Osteoblast (primary cell): ENCODE measurements around the gene RAB10. TPM values are rescaled to one million over a fixed set of nuclear protein-coding genes. Genes with fewer than 3 reads are reported as not detected.

Source experiments
- DNase-seq: peaks from one replicate; pipeline ENCODE4 v3.0.0; 2011; ENCODE audit warnings: low spot score, mixed read lengths; ENCODE audit not compliant: insufficient read length; ENCODE audit errors: missing footprints
- H2AFZ ChIP-seq: 2 replicates; pipeline ENCODE4 v1.6.0; 2011; ENCODE audit warnings: mild to moderate bottlenecking, low read length
- H3K27ac ChIP-seq: 2 replicates; pipeline ENCODE4 v1.5.1; 2011; ENCODE audit warnings: mild to moderate bottlenecking, low read depth, low read length, moderate library complexity
- H3K27me3 ChIP-seq: 2 replicates; pipeline ENCODE4 v1.6.0; 2012; ENCODE audit warnings: mild to moderate bottlenecking, control low read depth, inconsistent platforms, low read length, moderate library complexity; ENCODE audit not compliant: insufficient read depth
- H3K36me3 ChIP-seq: 2 replicates; pipeline ENCODE4 v1.5.1; 2011; ENCODE audit warnings: mild to moderate bottlenecking, low read length, control low read depth, moderate library complexity; ENCODE audit not compliant: insufficient read depth
- H3K4me1 ChIP-seq: 2 replicates; pipeline ENCODE4 v1.5.1; 2011; ENCODE audit warnings: mild to moderate bottlenecking, low read length, control low read depth, moderate library complexity; ENCODE audit not compliant: insufficient read depth
- H3K4me2 ChIP-seq: 2 replicates; pipeline ENCODE4 v1.6.0; 2011; ENCODE audit warnings: mild to moderate bottlenecking, low read length; ENCODE audit not compliant: insufficient read depth
- H3K4me3 ChIP-seq: fragments of 200-600 bp; sonication (generic); 3 replicates; pipeline ENCODE4 v1.5.1; 2012; ENCODE audit warnings: mild to moderate bottlenecking, low read length, inconsistent platforms; ENCODE audit not compliant: insufficient read depth
- H3K79me2 ChIP-seq: 2 replicates; pipeline ENCODE4 v1.6.0; 2012; ENCODE audit warnings: mild to moderate bottlenecking, low read length, control low read depth, inconsistent platforms; ENCODE audit not compliant: insufficient read depth
- H3K9me3 ChIP-seq: 2 replicates; pipeline ENCODE4 v1.5.1; 2011; ENCODE audit warnings: low read depth, low read length, control low read depth
- H4K20me1 ChIP-seq: 2 replicates; pipeline ENCODE4 v1.6.0; 2012; ENCODE audit warnings: mild to moderate bottlenecking, low read length, control low read depth; ENCODE audit not compliant: insufficient read depth
- CTCF ChIP-seq: IDR thresholded peaks from 2 replicates; pipeline ENCODE4 v1.5.1; 2011; ENCODE audit warnings: mild to moderate bottlenecking, low read depth, low read length, moderate library complexity; ENCODE audit errors: extremely low read depth
- total RNA-seq: library from RNA; depleted of rRNA; stranded (reverse); fragments of >200 nt; gene quantifications from 2 replicates; pipeline ENCODE4 v1.2.3, GENCODE V29; 2012

The RAB10 gene
- total RNA-seq, 1 donor = 151 TPM

DNA sequence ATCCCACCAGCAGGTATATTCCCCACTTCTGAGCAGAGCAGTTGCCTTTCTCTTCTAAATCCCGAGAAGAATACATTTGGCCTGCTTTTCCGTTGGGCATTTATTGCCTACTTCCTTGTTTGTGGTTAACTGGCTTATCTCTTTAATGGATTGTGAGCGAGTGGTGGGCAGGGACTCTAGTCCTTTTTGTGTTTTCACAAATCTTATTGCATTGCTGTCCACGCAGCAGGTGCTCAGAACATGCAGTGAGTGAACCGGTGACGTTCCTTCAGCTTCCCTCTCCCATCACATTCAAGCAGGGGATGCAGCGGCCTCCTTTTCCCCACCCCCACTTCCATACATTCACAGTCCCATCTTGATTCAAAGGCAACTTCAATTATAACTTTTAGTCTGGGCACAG lies 110.1 kb downstream of the RAB10 start:
- peak; percentile 14 for DNase-seq
- Histone ChIP-seq H3K27ac (no peak overlapping the region), H3K9me3 (no peaks in the 10 kb centered on the region), H3K4me3 (no peak overlapping the region), H3K4me2 (no peak overlapping the region), H3K27me3 (no peaks in the 10 kb centered on the region), H4K20me1 (no peaks in the 10 kb centered on the region), H3K4me1 (peaks cover 6% of the 10 kb centered on the region), H3K36me3 (no peaks in the 10 kb centered on the region), H3K79me2 (no peaks in the 10 kb centered on the region), H2AFZ (no peak overlapping the region)
- TF ChIP-seq CTCF = no peak

GRCh38 chr2:26144953-26145680 lies 111.2 kb downstream of the RAB10 start:
- Histone ChIP-seq H3K4me2 (peak overlapping the region; percentile 69), H3K27me3 (peaks cover 1% of the 10 kb centered on the region), H3K27ac (no peak overlapping the region), H3K9me3 (no peaks in the 10 kb centered on the region), H3K4me3 (no peak overlapping the region), H2AFZ (no peak overlapping the region), H4K20me1 (no peaks in the 10 kb centered on the region), H3K4me1 (peaks cover 6% of the 10 kb centered on the region), H3K36me3 (no peaks in the 10 kb centered on the region), H3K79me2 (no peaks in the 10 kb centered on the region)
- TF ChIP-seq CTCF = peak; percentile 80
- DNase-seq = peak; percentile 87

- peaks cover 7% of the 10 kb centered on the region for H3K27me3 ChIP-seq
- no peak for TF ChIP-seq CTCF
- no peak overlapping the region for H2AFZ ChIP-seq
- no peaks in the 10 kb centered on the region for H3K36me3 ChIP-seq
- H3K4me1 ChIP-seq = peaks cover 6% of the 10 kb centered on the region
- H3K27ac ChIP-seq = no peak overlapping the region
- no peaks in the 10 kb centered on the region for H3K9me3 ChIP-seq
- H3K4me3 ChIP-seq = no peak overlapping the region
- no peak overlapping the region for H3K4me2 ChIP-seq
- H4K20me1 ChIP-seq = no peaks in the 10 kb centered on the region
- H3K79me2 ChIP-seq = no peaks in the 10 kb centered on the region
- peak; percentile 18 for DNase-seq
These were observed 114.6 kb downstream of the RAB10 start for GRCh38 chr2:26148501-26148900.

- Histone ChIP-seq H3K4me3 (no peak overlapping the region), H2AFZ (no peak overlapping the region), H3K4me1 (peaks cover under 1% of the 10 kb centered on the region), H3K9me3 (no peaks in the 10 kb centered on the region), H3K4me2 (no peak overlapping the region), H3K27ac (no peak overlapping the region), H4K20me1 (no peaks in the 10 kb centered on the region), H3K36me3 (no peaks in the 10 kb centered on the region), H3K79me2 (no peaks in the 10 kb centered on the region), H3K27me3 (peaks cover 7% of the 10 kb centered on the region)
- no peak for DNase-seq
- no peak for TF ChIP-seq CTCF
These were observed 116.4 kb downstream of the RAB10 start for GRCh38 chr2:26150243-26150642.
